GM12892 (cell line): ENCODE measurements around the gene HAPLN2.

Source experiments
- POLR2A ChIP-seq: IDR thresholded peaks from 2 replicates; pipeline ENCODE4 v1.6.1; 2011; ENCODE audit warnings: low read depth, low read length, control low read depth
- POLR2AphosphoS5 ChIP-seq: IDR thresholded peaks from 2 replicates; pipeline ENCODE4 v1.6.1; 2011; ENCODE audit warnings: low read depth, low read length, control low read depth
- TAF1 ChIP-seq: IDR thresholded peaks from 2 replicates; pipeline ENCODE4 v1.6.1; 2011; ENCODE audit warnings: low read depth, mild to moderate bottlenecking, control low read depth, low read length, borderline replicate concordance

DNA sequence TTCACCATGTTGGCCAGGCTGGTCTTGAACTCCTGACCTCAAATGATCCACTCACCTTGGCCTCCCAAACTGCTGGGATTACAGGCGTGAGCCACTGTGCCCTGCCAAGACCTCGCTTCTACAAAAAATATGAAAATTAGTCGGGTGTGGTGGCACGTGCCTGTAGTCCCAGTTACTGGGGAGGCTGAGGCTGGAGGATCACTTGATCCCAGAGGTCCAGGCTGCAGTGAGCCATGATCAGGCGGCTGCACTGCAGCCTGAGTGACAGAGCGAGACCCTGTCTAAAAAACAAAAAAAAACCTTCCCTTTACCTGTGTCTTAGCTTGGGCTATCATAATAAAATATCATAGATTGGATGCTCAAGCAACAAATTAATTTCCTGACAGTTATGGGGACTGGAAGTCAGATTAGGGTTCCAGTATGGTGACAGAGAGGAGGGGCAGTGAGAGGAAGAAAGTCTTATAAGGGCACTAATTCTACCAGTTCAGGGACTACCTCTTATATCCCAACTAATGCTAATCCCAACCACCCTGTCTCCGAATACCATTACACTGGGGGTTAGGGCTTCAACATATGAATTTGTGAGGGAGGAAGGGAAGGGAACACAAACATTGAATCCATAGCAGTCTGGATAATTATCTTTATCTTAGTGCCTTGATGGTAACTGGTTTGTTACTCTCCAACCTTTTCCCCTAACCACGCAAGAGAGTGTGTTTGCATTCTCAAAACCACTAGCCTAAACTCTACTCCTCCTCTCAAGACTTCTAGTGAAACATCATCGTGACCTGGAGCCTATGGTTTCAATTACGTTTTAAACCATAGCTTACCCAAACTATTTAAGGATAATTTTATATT lies 28.7 kb upstream of the HAPLN2 start:
- TF ChIP-seq POLR2A: no peak; the same call in 1 of the 2 replicates
- TF ChIP-seq POLR2AphosphoS5: no peak
- TF ChIP-seq TAF1: no peak
